ENCODE data around the gene SNX30.

Gene SNX30

DNA sequence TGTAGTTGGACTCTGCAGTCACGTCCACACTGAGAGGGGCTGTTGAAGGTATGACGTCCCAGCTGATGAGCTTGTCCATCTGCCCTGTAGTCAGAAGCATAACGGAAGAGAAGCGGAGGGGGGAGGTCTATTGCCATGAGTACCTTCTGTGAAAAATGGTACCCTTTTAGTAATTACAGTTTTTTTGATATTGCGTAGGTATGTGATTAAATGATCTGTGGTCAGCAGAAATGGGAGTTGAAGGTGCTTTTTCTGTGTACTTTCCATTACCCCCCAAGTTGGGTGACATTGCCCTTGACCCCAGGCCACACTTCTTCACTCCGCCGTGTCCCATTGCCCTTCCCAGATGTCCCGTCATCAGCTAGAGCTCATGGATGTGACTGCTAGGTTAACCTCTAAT is 45.9 kb downstream of the SNX30 start:
- intact Hi-C loops (cut with DNase I), result loop anchor here (10.0 kb wide), 1 partner anchor 82 kb away; the partner anchor contains the start of gene INIP
- DNase-seq, result no peak

DNA sequence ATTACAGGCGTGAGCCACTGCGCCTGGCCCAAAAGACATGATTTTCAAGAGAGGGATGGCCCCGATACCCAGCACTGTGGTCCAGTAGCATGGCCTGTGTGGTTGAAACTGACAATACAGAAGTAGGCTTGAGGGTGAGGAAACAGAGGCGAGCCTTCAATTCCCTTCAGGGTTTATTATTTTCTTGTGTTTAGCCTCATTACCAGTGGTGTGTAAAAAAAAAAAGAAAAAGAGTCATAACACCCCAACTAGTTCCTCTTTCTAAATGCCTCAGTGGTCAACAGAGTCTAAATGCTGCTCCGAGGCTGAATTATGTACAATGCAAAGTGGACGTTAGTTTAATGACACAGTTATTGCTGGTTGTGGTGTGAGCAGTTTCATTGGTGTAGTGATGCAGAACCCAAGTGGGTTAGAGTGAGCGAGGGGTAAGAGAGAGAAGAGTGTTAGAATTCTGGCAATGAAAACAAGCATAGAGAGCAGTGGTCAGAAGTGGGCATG is 58.8 kb downstream of the SNX30 start:
- intact Hi-C loops (cut with DNase I), result no loop called here
- no peak for DNase-seq

DNA sequence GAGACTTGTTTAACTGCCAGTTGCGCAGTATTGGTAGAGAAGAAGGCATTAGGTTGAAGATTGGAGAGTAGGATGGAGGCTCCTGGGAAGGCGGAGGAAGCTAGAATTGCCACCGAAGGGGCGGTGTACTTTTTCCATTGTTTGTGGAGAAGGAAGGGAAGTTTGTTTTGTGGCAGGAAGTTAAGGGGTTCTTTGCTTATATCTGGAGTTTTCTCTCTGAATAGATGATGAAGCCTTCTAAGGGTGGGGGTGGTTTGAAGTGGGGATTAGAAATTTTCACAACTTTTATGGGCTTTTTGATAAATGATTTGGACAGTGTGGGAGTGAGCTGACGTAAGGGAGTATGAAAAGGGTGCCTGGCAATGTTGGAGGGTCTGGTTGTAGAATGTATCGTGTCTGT is 59.3 kb downstream of the SNX30 start:
- no peak for DNase-seq
- intact Hi-C loops (cut with DNase I), result no loop called here

DNA sequence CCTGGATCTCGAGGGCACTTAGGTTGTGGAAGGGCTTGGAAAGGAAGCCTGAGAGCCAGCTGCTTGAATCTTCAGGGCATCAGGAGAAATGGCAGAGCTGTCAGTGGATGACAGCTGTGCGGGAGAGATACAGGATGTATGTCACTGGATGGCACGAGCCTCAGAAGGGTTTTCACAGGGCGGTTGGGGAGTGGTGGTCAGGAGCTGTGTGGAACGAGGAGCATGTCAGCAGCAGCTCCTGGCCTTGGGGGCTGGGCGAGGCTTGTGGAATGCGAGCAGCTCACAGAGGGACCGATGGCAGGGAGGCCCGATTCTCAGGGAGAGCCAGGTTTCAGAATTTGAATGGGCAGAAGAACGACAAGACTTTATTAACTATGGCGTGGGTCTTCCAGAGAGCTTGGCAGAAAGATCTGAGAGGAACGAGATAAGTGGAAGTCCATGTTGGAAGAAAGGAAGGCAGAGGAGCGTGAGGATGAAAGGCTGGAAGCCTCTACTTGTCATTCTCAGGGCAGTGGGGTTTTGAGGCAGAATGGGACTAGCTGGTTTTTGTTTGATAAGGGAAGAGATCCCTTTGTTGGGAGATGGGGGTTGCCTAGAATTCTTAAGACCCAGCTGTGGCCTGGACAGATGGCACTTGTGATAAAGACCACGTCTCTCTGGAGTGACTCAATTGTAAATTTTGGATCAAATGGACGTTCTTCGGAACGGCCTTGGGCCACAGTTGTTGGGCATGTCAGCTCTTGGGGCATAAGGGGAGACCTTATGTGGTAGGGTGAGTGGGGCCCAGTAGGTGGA is 60.3 kb downstream of the SNX30 start:
- peak in 2 of 42 donors; percentile 6 to 16 for DNase-seq
- intact Hi-C loops (cut with DNase I), result no loop called here

DNA sequence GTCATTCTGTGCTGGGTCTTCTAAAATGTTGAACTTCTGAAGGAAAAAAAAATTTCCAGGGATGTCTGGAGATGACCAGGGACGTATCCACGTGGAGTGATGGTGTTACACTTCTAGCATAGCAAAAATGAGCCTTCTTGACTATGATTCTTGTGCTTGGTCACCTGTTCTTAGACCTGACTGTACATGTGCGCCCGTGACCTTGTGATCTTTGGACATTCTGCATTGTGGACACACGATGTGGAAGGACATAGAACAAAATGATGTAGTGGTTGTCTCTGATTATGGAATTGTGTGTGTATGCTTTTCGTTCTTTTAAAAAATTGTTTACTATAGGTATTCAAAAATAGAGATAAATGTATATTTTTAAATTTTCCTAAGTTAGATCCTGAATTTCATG is 61.0 kb downstream of the SNX30 start:
- DNase-seq, result no peak
- intact Hi-C loops (cut with DNase I), result no loop called here

DNA sequence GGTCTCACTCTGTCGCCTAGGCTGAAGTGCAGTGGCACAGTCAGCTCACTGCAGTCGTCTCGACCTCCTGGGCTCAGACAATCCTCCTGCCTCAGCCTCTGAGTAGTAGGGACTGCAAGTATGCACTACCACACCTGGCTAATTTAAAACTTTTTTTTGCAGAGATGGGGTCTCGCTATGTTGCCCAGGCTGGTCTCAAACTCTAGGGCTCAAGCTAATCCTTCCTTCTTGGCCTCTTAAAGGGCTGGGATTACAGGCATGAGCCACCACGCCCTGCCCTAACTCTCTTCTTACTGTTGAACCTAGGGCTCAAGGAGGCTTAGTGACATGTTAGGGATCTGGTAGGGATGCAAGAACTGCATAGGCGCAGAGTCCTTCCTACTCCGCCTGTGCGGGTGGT is 65.3 kb downstream of the SNX30 start:
- no peak for DNase-seq
- intact Hi-C loops (cut with DNase I), result no loop called here

DNA sequence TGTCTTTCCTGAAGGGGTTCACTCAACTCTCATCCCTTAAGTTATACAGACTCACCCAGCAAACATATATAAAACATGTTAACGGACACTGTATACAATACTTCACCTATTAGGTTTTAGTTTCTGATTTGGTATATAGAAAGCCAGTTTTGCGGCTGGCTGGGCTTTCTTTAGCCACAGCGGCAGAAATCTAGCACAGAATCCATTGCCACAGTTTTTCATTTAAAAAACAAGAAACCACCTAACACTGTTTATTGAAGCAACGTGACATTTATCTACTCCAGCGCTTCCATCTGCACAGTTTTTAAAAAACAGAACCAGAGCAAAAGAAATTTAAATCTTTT is 67.3 kb downstream of the SNX30 start:
- intact Hi-C loops (cut with DNase I), result no loop called here
- no peak for DNase-seq

DNA sequence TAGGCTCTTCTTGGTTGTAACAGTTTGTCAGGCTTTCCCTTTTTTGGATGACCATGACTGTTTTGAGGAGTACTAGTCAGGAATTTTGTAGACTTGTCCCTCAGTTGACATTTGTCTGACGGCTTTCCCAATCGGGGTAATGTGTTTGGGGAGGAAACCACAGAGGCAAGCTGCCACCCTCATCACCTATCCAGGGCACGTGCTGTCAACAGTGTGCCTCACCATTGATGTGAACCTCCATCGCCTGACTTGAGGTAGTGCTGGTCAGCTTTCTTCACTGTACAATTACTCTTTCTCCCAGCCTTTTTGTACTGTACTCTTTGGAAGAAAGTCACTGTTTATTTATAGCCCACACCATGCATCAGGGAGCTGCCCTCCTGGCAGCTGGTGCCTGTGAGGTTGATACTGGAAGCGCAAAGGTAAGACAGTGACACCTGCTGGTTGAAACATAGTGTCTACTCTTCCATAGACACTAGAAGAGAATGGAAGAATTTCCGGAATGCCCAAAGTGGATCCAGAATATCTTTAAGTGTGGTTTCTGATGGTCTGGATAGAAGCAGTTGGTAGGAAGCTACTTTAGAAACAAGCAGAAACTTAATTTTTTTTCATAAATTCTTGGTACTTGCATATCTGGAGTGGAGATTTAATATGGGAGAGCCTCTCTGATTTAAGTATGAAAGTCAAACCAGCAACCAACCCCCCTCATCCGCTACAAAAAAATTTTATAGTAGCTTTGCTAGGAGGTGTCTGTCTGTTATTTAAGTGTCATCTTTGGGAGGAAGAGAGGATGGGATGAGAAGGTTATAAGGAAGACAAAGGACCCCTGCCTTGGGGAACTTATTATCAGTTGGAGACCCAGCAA is 69.3 kb downstream of the SNX30 start:
- intact Hi-C loops (cut with DNase I), result no loop called here
- DNase-seq, result peak in 19 of 42 donors; percentile 8 to 71 (median 33)

DNA sequence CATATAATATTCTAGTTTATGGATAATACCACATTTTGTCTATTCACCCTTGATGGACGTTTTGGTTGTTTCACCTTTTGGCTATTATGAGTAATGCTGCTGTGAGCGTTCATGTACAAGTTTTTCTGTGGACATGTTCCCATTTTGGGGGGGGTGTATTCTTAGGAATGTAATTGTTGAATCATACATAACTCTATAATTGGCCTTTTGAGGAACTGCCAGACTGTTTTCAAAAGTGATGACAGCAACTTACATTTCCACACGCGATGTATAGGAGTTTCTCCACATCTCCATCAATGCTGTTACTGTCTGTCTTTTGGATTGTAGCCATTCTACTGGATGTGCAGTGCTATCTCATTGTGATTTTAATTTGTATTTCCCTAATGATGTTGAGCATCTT is 70.3 kb downstream of the SNX30 start:
- intact Hi-C loops (cut with DNase I), result no loop called here
- no peak for DNase-seq

DNA sequence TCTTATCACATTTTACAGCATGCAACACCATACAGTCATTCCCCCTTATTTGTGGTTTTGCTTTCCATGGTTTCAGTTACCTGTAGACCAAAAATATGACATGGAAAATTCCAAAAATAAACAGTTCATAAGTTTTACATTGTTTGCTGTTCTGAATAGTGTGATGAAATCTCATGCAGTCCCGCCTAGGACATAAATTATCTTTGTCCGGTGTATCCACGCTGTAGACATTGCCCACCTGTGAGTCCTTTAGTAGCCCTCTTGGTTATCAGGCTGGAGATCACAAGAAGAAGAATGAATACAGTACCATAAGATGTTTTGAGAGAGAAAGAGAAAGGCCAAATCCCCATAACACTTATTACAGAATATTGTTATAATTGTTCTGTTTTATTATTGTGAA is 72.1 kb downstream of the SNX30 start:
- intact Hi-C loops (cut with DNase I), result no loop called here
- DNase-seq, result no peak

DNA sequence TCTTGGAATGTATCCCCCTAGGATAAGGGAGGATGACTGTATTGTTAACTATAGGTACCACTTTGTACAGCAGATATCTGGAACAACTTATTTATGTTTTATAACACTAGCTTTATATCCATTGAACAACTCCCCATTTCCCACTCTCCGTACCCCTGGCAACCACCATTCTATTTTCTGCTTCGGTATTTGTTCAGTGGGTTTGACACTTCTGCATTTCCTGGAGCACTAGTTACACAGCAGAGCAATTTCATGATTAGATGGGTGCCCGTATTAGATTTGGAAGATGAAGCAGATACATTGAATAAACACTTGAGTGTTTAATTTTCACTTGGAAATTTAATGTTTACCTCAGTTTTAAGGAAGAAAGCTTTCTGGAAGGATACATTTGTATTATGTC is 72.7 kb downstream of the SNX30 start:
- no peak for DNase-seq
- intact Hi-C loops (cut with DNase I), result no loop called here

DNA sequence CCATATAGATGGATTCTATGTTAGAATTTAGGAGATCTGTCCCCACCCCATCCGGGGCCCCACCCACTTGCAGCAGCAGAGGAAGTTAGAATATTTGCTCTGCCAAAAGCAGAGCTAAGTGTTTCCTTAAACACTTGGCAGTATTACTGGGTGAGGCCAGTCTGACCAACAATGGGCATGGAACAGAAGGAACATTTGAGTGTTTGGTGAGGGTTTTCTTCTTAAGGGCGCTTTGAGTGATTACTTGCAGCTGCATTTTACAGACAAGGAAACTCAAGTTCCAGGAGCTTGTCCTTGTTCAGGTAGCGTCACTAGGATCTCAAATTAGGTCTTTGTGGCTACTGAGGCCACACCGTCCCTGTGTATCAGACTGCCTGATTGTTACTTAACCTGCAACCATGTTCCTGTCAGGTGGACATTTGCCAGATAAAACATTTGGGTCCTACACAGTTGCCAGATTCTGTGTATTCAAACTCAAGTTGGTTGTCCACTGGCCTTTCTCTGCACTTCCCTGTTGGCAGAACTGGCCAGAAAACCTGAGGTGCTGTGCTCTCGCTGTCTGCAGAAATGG is 80.8 kb downstream of the SNX30 start:
- intact Hi-C loops (cut with DNase I), result no loop called here

DNA sequence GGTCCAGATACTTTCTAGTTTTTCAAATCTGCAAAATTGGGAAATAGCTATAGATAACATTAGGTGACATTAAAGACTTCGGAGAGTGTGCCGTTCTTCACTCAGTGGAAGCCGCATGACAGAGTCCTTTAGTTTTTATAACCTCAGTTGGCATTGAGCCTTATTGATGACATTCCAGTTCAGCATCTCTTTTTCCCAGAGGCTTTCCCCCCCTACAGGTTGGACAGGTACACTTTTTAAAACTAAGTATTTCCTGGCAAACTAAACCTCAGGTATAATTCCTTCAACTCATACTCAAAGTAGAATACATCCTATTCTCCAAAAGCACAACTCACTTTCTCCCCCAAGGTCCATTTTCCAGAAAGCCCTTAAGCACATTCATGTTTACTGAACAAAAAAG is 81.4 kb downstream of the SNX30 start:
- no peak for DNase-seq
- intact Hi-C loops (cut with DNase I), result no loop called here

More for the DNA sequence above, 80.8 kb downstream of the SNX30 start:
- DNase-seq, result peak in 3 of 42 donors; percentile 15 to 22 (median 16)

DNA sequence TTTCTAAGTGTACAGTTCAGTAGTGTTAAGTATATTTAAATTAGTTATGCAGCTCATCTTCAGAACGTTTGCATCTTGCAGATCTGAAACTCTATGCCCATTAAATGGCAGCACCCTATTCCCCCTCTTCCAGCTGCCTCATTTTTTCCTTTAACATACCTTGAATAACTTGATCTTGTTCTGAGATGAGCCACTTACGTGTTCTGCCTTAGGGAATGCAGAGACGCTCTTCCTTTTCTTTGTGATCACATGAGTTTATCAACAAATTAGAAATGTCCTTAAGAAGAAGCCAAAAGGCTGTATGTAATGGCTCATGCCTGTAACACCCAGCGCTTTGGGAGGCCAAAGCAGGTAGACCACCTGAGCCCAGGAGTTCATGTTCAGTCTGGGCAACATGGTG is 82.5 kb downstream of the SNX30 start:
- intact Hi-C loops (cut with DNase I), result no loop called here

DNA sequence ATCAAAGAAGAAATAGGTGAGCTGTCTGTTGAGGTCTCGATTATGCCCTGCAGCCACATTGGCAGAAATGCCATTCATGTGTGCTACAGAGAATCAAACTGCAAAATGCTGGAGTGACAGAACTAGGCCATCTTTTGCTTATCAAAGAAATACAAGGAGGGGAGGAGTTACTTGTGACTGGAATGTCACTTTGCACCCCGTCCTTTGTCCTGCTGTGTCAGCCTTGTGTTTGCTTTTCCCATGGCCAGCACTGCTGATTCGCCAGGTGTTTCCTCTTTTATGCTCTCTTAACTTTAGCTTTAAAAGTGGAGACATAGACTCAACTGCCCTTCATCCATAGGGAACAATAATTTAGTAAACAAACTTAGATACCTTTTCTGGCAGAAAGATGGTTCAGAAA is 85.8 kb downstream of the SNX30 start:
- intact Hi-C loops (cut with DNase I), result no loop called here
- DNase-seq, result no peak

More for the DNA sequence above, 82.5 kb downstream of the SNX30 start:
- DNase-seq, result no peak

DNA sequence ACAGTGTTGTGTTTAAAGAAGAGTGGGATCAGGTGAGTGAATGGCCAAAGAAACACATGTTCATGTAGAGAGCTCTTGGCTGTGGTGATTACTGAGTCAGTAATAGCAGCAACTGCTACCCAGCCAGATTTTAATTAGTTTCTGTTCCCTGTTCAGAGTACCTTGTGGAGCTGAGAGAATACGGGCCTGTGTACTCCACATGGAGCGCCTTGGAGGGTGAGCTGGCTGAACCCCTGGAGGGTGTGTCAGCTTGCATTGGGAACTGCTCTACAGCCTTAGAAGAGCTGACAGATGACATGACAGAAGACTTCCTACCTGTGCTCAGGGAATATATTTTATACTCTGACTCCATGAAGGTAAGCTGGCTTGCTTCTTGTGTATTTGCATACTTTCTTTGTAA is 87.8 kb downstream of the SNX30 start:
- intact Hi-C loops (cut with DNase I), result no loop called here
- no peak for DNase-seq

DNA sequence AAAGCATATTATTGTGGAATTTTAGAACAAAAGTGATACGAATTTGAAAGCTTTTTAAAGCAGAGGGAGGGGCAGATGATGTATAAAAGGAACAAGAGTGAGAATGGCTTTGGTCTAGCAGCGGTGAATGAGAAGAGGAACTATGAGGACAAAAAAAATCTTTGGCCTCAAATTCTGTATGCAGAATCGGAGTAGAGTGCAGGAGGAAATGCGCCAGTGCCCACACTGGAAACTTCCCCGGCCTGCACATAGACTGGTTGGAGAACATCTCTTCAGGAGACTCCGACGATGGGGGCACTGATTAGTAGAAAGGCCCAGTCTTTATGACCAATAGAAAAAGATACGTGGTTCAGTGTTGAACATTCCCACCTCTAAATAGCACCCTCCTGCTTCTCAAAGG is 88.8 kb downstream of the SNX30 start:
- DNase-seq, result peak in 10 of 42 donors; percentile 16 to 57 (median 37)

DNA sequence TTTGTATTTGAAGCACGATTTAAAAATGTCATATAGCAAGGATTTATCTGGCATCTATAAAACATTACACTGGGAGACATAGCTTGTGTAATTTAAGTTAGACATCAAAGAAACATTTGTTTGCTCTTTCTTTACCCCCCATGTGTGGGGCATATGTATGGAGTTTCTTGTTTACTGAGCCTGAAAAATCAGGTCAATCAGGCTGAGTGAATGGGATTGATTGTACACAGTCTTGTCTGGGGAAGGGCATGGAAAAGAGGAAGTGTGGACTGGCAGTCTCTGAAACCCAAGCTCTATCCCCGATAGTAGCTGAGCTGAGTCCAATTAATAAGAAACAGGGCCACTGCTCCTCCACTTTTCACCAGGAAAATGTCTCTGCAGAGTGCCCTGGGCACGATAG is 90.7 kb downstream of the SNX30 start:
- peak in 4 of 42 donors; percentile 26 to 56 (median 45) for DNase-seq
- intact Hi-C loops (cut with DNase I), result loop anchor here (10.0 kb wide), 1 partner anchor 86 kb away; the partner anchor contains the start of gene SNX30

More for the DNA sequence above, 88.8 kb downstream of the SNX30 start:
- intact Hi-C loops (cut with DNase I), result no loop called here

DNA sequence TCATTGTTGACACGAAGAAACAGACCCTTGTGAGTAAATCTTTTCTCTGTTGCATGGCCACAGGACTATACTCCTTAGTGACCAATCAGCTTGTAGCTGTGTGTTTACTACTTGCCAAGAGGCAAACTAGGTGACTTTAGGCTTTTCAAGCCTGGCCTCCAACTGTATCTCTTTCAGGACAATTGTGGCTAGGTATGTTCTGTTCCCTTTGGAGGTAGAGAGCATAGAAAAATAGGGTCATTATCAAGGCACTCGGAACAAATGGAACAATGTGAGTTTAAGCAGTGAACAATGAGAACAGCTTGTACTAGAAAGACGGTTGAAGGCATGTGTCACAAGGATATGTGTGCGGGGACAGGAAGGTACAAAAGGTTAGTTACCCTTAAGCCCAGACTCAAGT is 92.0 kb downstream of the SNX30 start:
- no peak for DNase-seq
- intact Hi-C loops (cut with DNase I), result loop anchor here (10.0 kb wide), 1 partner anchor 88 kb away; the partner anchor contains the start of gene SNX30
